K562 (cell line): Measurements from ENCODE around the gene CSRP2. TPM values are rescaled to one million over a fixed set of nuclear protein-coding genes. Genes with fewer than 3 reads are reported as not detected.

Source experiments
- ATAC-seq: fragments of 200-7000 bp; cut with Tn5 transposase; 3 replicates; pipeline ENCODE4 v1.9.1; 2020; ENCODE audit warnings: moderate library complexity
- BruUV-seq: library from RNA; stranded (reverse); fragments of 400-500 nt; replicated peaks from 2 replicates; lab custom pipeline; 2021; lab: Mats Ljungman, UMichigan
- CTCF ChIA-PET: fragments of 300-600 bp; formaldehyde crosslinking; extraction: SDS; loops from one replicate; lab custom pipeline; 2021; ENCODE audit warnings: low intra/inter-chr PET ratio; lab: Yijun Ruan, JAX
- POLR2A ChIA-PET: fragments of 300-600, 350-650 bp; sonication (Branson Sonifier 250); formaldehyde crosslinking; extraction: SDS; loops from one replicate; lab custom pipeline; 2021; ENCODE audit warnings: antibody characterized with exemption, inconsistent platforms; lab: Yijun Ruan, JAX
- DNase-seq, 4 experiments: peaks; one replicate each; pipeline versions ENCODE4 v3.0.0 to v3.0.0-alpha.2; 2011 to 2018; ENCODE audit warnings: low spot score in 3 of 4, mixed read lengths in 3 of 4; ENCODE audit errors: extremely low read depth in 1 of 4
- FAIRE-seq: peaks from 2 replicates; lab custom pipeline; 2011; peaks lifted over from hg19 to GRCh38; lab: Jason Lieb, UNC
- H2AFZ ChIP-seq: 2 replicates; pipeline ENCODE4 v1.6.0; 2011; ENCODE audit warnings: low read depth, low read length, control low read depth, inconsistent platforms
- H3K27ac ChIP-seq: fragments of 200-600 bp; 3 replicates; pipeline ENCODE4 v1.8.0; 2011; ENCODE audit warnings: low read depth, mild to moderate bottlenecking, control low read depth, inconsistent platforms, low read length, moderate library complexity, mixed read lengths; ENCODE audit errors: extremely low read depth
- H3K27me3 ChIP-seq, 2 experiments: fragments of 300-600 bp in 1 of 2; 2 replicates in 1 of 2; 3 replicates in 1 of 2; pipeline versions ENCODE4 v1.6.0 to v1.8.0; 2011; ENCODE audit warnings: inconsistent platforms in 2 of 2, low read length in 2 of 2, mild to moderate bottlenecking in 1 of 2, mixed read lengths in 1 of 2, moderate library complexity in 1 of 2; ENCODE audit not compliant: control insufficient read depth in 2 of 2, insufficient read depth in 2 of 2
- H3K36me3 ChIP-seq: fragments of 300-600 bp; 3 replicates; pipeline ENCODE4 v1.8.0; 2011; ENCODE audit warnings: mild to moderate bottlenecking, low read length, inconsistent platforms; ENCODE audit not compliant: control insufficient read depth, insufficient read depth
- H3K4me1 ChIP-seq, 2 experiments: fragments of 200-600 bp in 1 of 2; replicated peaks in 1 of 2; 2 replicates in 1 of 2; 3 replicates in 1 of 2; pipeline versions ENCODE4 v1.5.1 to v1.8.0; 2011; ENCODE audit warnings: inconsistent platforms in 2 of 2, low read length in 2 of 2, mild to moderate bottlenecking in 1 of 2, mixed read lengths in 1 of 2, moderate library complexity in 1 of 2; ENCODE audit not compliant: control insufficient read depth in 2 of 2, insufficient read depth in 2 of 2
- H3K4me2 ChIP-seq: 2 replicates; pipeline ENCODE4 v1.6.1; 2011; ENCODE audit warnings: low read length, control low read depth, inconsistent platforms, mixed read lengths; ENCODE audit not compliant: insufficient read depth
- H3K4me3 ChIP-seq: fragments of 200-600 bp; sonication (generic), shearing (Covaris generic); 2 replicates; pipeline ENCODE4 v1.5.1; 2016; ENCODE audit warnings: control low read depth, inconsistent platforms
- H3K79me2 ChIP-seq: fragments of 200-600 bp; 3 replicates; pipeline ENCODE4 v1.8.0; 2011; ENCODE audit warnings: low read length, inconsistent platforms; ENCODE audit not compliant: control insufficient read depth, insufficient read depth
- H3K9ac ChIP-seq, 2 experiments: 2 replicates each; pipeline versions ENCODE4 v1.6.0 to v1.6.1; 2011; ENCODE audit warnings: low read depth in 2 of 2, low read length in 2 of 2, control low read depth in 1 of 2, inconsistent platforms in 1 of 2, mild to moderate bottlenecking in 1 of 2, mixed read lengths in 1 of 2; ENCODE audit not compliant: insufficient read depth in 1 of 2
- H3K9me1 ChIP-seq: one replicate; pipeline ENCODE4 v1.6.0; 2011; ENCODE audit warnings: inconsistent platforms, mild to moderate bottlenecking, low read length, moderate library complexity; ENCODE audit not compliant: control insufficient read depth, insufficient read depth
- H3K9me3 ChIP-seq: replicated peaks from 2 replicates; pipeline ENCODE4 v1.5.1; 2011; ENCODE audit warnings: low read depth, low read length, inconsistent platforms; ENCODE audit not compliant: control insufficient read depth, insufficient read depth
- H4K20me1 ChIP-seq: replicated peaks from 2 replicates; pipeline ENCODE4 v1.6.1; 2011; ENCODE audit warnings: low read length, inconsistent platforms, mixed read lengths; ENCODE audit not compliant: control insufficient read depth, insufficient read depth
- CTBP1 ChIP-seq: fragments of 450-650 bp; IDR thresholded peaks from 2 replicates; pipeline ENCODE4 v1.6.1; 2016; ENCODE audit warnings: borderline replicate concordance
- DEAF1 ChIP-seq: fragments of 450-650 bp; formaldehyde crosslinking; IDR thresholded peaks from 2 replicates; pipeline ENCODE4 v1.4.0; 2020; ENCODE audit warnings: mild to moderate bottlenecking, moderate library complexity
- GABPB2 ChIP-seq: fragments of 250-450 bp; sonication (Bioruptor Pico); conservative IDR thresholded peaks from 2 replicates; pipeline ENCODE4 v1.5.1; 2021; ENCODE audit warnings: mild to moderate bottlenecking
- KLF16 ChIP-seq: IDR thresholded peaks from 2 replicates; pipeline ENCODE4 v1.6.1; 2016; ENCODE audit warnings: antibody characterized with exemption
- MAZ ChIP-seq, 2 experiments: fragments of 450-650 bp in 1 of 2; sonication (generic) in 1 of 2; formaldehyde crosslinking; IDR thresholded peaks in 1 of 2; conservative IDR thresholded peaks in 1 of 2; 2 replicates each; pipeline versions ENCODE4 v1.4.0 to v1.5.0; 2020; ENCODE audit warnings: mild to moderate bottlenecking in 1 of 2, missing genetic modification reagents in 1 of 2
- PPARD ChIP-seq: fragments of 250-450 bp; sonication (Bioruptor Pico); IDR thresholded peaks from 2 replicates; pipeline ENCODE4 v1.8.0; 2022; ENCODE audit warnings: inconsistent platforms, mild to moderate bottlenecking, moderate library complexity
- RAD21 ChIP-seq, 2 experiments: fragments of 250-450 bp in 1 of 2; fragments of 450-650 bp in 1 of 2; sonication (Bioruptor Pico) in 1 of 2; formaldehyde crosslinking in 1 of 2; IDR thresholded peaks in 1 of 2; conservative IDR thresholded peaks in 1 of 2; 2 replicates each; pipeline versions ENCODE4 v1.4.0 to v1.8.0; 2020 to 2022; ENCODE audit warnings: mild to moderate bottlenecking in 2 of 2, moderate library complexity in 1 of 2
- RAD51 ChIP-seq: fragments of 450-650 bp; IDR thresholded peaks from 2 replicates; pipeline ENCODE4 v1.7.1; 2016; ENCODE audit warnings: low read depth, mild to moderate bottlenecking, borderline replicate concordance
- REST ChIP-seq, 2 experiments: fragments of 450-650 bp; formaldehyde crosslinking in 1 of 2; IDR thresholded peaks; 2 replicates each; pipeline versions ENCODE4 v1.4.0 to v1.6.1; 2014 to 2020; ENCODE audit warnings: mild to moderate bottlenecking in 2 of 2, borderline replicate concordance in 1 of 2, low read depth in 1 of 2
- SMC3 ChIP-seq: conservative IDR thresholded peaks from 2 replicates; pipeline ENCODE4 v1.6.1; 2011; ENCODE audit warnings: low read depth, low read length, improper control_type of control experiment; ENCODE audit not compliant: insufficient read depth
- TFAM ChIP-seq: fragments of 250-450 bp; sonication (Bioruptor Pico); conservative IDR thresholded peaks from 2 replicates; pipeline ENCODE4 v1.5.0; 2021; ENCODE audit warnings: mild to moderate bottlenecking, moderate library complexity
- WGBS: fragments of 100-300 bp; shearing (Covaris generic); methylation state at CpG from one replicate; pipeline ENCODE4 v1.1.6; 2016; ENCODE audit warnings: low coverage, mixed read lengths; ENCODE audit not compliant: insufficient coverage; ENCODE audit errors: missing lambda C conversion rate; 5-methylcytosine and 5-hydroxymethylcytosine counted together
- in situ Hi-C: fragments of 300-500 bp; cut with MboI; formaldehyde crosslinking; loops from 4 replicates; pipeline ENCODE4 v1.15.0; 2018; ENCODE audit warnings: inconsistent platforms, mixed read lengths
- intact Hi-C: fragments of 100-400 bp; cut with micrococcal nuclease; formaldehyde crosslinking; loops from 2 replicates; pipeline ENCODE4 v1.14.2; 2022
- polyA plus RNA-seq, 8 experiments: library from polyadenylated mRNA; depleted of rRNA in 4 of 8; stranded (reverse) in 5 of 8; unstranded in 3 of 8; fragments of >200 nt; fragmentation: Nextera tagmentation in 2 of 8; fragmentation: Illumina TruSeq in 1 of 8; extraction: Ambion mirVana in 2 of 8; extraction: Trizol in 1 of 8; gene quantifications; 2 replicates each; pipeline versions ENCODE4 v1.2.1 to v1.2.3, GENCODE V29; 2011 to 2014; ENCODE audit warnings: inconsistent platforms in 1 of 8, missing spikeins in 1 of 8
- total RNA-seq, 7 experiments: library from RNA; depleted of rRNA in 6 of 7; stranded (reverse); fragments of >200 nt in 6 of 7; fragmentation: Illumina TruSeq in 2 of 7; extraction: Trizol in 2 of 7; gene quantifications; 2 replicates each; pipeline versions ENCODE4 v1.2.1 to v1.2.3, GENCODE V29; 2011 to 2021; ENCODE audit warnings: low replicate concordance in 1 of 7

The CSRP2 gene
- total and polyA plus RNA-seq, 9 of the 15 experiments (the other 6 are each of a cell fraction or from before 2014, with no cell fraction given): 0.32 to 6.2 (median 2.3) TPM

- no peaks in the 10 kb centered on the region for H4K20me1 ChIP-seq
- no peak overlapping the region for H3K4me2 ChIP-seq
- ChIA-PET CTCF (interaction anchor here (0.7 to 1.2 kb wide), 3 partner anchors 296 to 307 kb away, joined by 3 to 5 read pairs (median 4); no protein-coding TSS in a partner anchor), POLR2A (interaction anchor here (0.8 kb wide), 1 partner anchor 9 kb away, joined by 4 read pairs; no protein-coding TSS in a partner anchor)
- no peaks in the 10 kb centered on the region for H3K9me1 ChIP-seq
- no TSS peak for BruUV-seq
- no peak overlapping the region for H2AFZ ChIP-seq
- no peaks in the 10 kb centered on the region for H3K79me2 ChIP-seq
- no peak overlapping the region for H3K4me3 ChIP-seq
- ATAC-seq: peak; percentile 89
- no peaks in the 10 kb centered on the region for H3K9me3 ChIP-seq
- 0% methylated on average over 2 of the region's 2 CpGs for WGBS
- H3K36me3 ChIP-seq: no peaks in the 10 kb centered on the region
- no peaks in the 10 kb centered on the region for H3K4me1 ChIP-seq
- peak; percentile 78 for FAIRE-seq
- DNase-seq: peak; percentile 35 to 69 (median 48)
- no peak overlapping the region for H3K9ac ChIP-seq
- intact Hi-C loops (loop anchor here (1.0 to 5.0 kb wide), 3 partner anchors 136 to 306 kb away; no protein-coding TSS in a partner anchor), in situ Hi-C loops (no loop called here)
- no peak overlapping the region for H3K27ac ChIP-seq
- peaks cover 0 to 5% of the 10 kb centered on the region in 2 experiments; a peak in 3 of 5 replicates for H3K27me3 ChIP-seq
- TF ChIP-seq CTBP1 (no peak), REST (IDR thresholded peaks at IDR 0.05; ENCODE audit: borderline replicate concordance) (peak; percentile 63; the same call in 1 of the 2 replicates), REST (CRISPR knock-in tag; IDR thresholded peaks at IDR 0.05; ENCODE audit: low read depth) (no peak), DEAF1 (CRISPR knock-in tag) (peak; percentile 38; the same call in 1 of the 2 replicates), RAD21 (CRISPR knock-in tag; conservative IDR thresholded peaks at IDR 0.05 in 1 of 2, IDR thresholded peaks at IDR 0.05 in 1 of 2) (peak; percentile 48 to 85), TFAM (CRISPR knock-in tag) (no peak), KLF16 (0 out of 2 replicates have a peak, but pooled peaks have one; percentile 26), MAZ (CRISPR knock-in tag; conservative IDR thresholded peaks at IDR 0.05 in 1 of 2, IDR thresholded peaks at IDR 0.05 in 1 of 2) (peak in 1 of 2 experiments; percentile 49; a peak in 1 of 4 replicates), PPARD (CRISPR knock-in tag) (no peak), RAD51 (no peak), SMC3 (peak; percentile 46; the same call in 1 of the 2 replicates), GABPB2 (no peak)
Measured at GRCh38 chr12:76927170-76927784, 48.5 kb upstream of the CSRP2 start.
